NOMO-1 (cell line): Measurements from ENCODE around the gene DLAT.
A peak's percentile ranks its signal among the peaks of the same experiment; 100 is the strongest.

Source experiments
- DNase-seq, 2 experiments: peaks; one replicate each; lab custom pipeline; 2025; ENCODE audit not compliant: unreplicated experiment in 2 of 2; lab: John Stamatoyannopoulos, UW

Gene DLAT

DNA sequence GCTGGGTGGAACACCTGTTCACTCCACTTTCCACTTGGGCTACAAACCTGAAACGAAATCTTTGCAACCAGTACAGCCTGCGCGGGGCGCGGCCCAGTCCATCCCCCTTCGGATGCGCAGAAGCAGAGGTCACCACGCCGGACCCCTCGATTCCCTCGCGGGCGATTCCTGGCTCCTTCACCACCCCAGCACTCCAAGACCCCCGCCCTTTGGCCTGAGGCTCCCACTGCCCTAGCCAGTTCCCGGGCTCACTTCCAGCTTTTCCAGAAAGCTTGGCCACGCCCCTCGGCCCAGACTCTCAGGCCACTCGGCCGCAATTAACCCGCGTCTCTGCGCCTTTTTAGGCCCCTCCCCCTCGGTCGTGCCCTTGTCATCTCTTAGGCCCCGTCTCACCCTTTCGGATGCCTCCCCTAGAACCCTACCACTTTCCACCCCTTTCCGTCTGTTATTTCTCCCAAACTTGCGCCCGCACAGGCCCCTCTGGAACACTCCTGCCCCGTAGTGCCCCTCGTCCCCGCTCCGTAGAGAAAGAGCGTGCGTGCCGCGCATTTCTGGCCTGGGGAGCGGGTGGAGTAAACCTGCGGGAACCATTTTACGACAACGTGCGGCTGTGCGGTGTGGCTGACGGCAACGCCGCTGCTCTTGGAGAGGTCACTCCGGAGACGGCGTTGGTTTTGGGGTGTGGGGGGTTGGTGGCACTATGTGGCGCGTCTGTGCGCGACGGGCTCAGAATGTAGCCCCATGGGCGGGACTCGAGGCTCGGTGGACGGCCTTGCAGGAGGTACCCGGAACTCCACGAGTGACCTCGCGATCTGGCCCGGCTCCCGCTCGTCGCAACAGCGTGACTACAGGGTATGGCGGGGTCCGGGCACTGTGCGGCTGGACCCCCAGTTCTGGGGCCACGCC, at the start of gene DLAT:
Gene DLAT (plus strand): TSS at position 636 of the 906 bp plus-strand sequence. CDS start 65 bp downstream, at position 701.
- peak; percentile 86 to 87 for DNase-seq

DNA sequence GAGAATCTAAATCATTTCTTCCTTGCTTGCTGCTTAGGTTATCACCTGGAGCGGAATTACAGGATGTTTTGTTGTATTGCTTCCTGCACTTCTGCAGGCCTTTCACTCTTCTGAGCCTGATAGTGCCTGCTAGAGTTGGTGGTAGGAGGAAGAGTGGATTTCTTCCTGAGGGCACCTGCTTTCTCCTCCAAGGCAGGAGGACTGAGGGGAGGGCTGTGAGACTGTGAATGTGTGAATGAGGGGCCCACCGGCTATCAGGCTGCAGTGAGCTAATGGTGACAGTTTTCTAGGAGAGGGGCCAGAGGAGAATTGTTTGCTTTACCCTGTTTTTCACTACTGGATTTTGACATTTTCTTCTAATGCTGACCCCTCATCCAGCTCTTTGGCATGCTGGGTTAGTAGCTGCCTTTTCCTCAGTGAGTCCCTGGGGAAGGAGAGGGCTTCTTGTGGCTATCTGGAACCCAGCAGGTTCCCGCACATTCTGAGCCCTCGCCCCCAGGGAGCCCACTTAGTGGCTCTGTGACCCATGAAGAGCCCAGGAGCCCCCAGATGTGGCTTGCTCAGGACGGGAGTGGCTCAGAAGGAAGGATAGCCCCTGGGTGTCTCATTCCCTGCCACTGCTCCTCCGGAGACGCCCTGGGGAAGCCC, 49.0 kb upstream of the DLAT start:
- no peak for DNase-seq

DNA sequence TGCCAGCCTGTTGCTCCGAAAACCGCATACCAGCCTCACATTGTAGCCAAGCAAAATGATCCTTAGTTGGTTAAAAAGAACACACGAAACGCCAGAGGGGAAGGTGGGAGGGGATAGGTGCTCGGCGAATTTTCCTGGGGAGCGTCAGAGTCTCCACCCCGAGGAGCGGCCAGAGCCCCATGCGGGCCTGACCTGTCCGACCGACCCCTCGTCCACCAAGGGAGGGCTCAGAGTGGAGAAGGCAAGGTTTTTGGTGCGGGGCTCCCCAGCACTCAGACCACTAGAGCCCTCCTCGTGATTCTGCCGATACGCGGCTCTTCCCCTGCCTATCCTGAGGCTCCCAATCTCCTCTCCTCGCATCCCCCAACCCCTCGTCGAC, 48.5 kb upstream of the DLAT start:
- DNase-seq = no peak

DNA sequence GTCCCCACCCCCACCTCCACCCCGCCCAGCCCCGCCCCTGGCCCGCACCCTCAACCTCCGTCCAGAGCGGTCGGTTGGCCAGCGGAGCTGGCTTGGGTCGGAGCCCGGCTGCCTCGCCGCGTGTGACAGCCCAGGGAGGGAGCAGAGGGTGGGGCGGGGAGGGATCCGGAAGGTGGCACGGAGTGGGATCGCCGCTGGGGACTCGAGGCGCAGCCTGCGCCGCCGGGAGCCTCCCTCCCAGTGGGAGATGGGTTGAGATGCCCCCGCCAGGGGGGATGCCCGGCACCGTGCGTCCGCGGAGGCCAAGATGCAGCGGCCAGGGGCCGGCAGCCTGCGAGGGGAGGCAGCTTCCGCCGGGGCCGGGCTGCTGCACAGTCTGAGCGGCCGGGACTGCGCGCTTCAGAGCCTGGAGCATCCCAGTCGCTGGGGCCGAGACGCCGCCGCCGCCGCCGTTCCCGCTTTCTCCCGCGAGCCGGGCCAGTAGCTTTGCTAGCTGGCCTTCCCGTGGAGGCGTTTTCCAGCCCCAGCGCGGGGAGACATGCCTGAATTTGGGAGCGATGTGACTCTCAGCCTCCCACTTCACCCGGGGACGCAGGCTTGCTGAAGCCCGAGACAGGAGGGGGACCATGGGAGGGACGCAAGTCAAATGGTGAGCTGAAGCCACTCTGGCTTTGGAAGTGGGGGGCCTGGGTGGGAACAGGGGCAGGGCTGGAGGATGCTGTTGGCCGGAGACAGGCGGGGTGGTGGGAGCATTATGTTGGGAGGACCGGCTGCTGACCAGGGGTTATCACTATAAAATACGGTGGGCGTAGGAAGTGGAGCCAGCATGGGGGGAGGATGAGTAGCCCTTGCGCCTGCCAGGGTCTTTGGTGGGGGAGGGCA, 47.8 kb upstream of the DLAT start:
- DNase-seq = no peak

DNA sequence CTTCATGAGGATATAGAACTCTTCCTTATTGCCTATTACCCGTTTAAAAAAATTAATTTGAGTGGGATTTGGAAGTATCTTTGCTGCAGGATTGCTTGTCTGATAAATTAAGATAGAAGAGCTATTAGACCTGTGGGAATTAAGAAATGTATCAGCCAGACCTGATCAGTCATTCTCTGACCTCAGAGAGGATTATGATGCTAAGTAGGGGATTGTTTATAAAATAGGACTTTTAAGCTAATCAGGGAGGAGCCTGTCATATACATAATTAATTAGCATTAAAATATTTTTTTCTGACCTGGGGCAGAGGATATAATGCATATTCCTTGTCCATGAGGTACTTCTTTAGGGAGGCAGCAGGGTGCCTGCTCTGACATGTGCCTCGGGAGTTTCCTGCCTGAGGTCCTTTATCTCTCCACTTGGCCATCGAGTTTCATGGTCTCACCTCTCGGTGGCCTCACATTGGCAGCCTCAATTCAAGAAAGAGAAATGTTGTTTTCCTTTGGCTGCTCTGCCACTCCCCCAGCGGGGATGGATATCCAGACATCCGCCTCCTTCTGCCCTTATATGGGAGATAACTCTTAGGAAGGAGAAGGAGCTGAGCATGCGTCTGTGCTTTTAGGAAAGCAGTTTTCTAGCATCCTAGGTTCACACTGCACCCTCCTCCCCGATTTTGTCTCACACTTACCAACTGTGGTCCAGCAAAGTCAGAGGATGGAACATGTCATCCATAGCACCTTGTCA, 47.0 kb upstream of the DLAT start:
- DNase-seq = no peak

DNA sequence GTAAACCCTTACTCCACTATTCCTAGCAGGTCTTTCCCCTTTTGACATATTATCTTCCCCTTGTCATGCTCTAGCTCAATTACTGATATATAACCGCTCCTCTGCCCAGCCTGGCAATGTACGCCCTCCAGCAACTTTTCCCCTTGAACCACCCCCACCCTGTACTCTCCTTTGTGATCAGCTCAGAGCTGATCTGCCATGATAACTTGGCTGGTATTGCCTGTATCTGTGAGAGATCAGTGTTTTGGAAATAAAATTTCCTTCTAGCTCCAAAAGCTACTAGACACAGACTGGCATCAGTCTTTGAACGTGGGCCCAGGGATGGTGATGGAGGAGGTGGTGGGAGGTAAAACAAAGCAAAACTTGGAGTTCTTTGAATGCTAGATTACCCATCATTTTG, 45.1 kb upstream of the DLAT start:
- DNase-seq = no peak

DNA sequence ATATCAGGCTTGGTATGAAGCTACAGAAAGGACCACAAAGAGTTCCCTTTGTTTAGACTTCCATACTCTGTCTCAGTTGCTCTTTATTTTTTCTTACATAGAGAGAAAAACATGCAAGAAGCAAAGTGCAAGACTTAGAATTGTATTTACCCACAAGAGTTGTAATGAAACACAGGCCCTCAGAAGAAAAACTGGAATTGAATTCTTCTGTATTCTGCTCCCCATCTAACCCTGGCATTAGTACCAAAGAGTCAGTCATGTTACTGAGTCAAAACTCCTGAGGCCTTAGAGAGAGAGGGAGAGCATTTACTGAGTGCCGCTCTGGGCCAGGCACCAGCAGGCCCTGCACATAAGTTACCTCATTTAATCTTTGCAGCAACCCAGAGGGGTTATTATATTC, 43.9 kb upstream of the DLAT start:
- no peak for DNase-seq

DNA sequence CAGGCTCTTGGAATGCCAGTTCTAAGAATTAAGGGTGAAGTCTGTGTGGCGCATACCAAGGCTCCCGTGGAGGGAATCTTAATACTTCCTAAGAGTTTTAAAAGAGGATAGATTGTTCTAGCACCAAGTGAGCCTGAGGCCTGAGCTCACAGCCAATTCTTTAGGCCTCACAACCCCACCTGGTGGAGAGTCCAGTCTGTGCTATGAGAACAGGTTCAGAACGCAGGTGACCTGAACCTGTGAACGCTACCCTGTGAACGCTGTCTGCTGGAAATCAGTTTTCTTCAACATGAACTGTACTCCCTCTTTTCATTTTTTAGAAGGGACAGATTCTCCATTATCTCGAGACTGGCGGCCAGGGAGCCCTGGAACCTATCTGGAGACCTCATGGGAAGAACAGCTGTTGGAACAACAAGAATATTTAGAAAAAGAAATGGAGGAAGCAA, 43.2 kb upstream of the DLAT start:
- peak; percentile 30 to 33 for DNase-seq

DNA sequence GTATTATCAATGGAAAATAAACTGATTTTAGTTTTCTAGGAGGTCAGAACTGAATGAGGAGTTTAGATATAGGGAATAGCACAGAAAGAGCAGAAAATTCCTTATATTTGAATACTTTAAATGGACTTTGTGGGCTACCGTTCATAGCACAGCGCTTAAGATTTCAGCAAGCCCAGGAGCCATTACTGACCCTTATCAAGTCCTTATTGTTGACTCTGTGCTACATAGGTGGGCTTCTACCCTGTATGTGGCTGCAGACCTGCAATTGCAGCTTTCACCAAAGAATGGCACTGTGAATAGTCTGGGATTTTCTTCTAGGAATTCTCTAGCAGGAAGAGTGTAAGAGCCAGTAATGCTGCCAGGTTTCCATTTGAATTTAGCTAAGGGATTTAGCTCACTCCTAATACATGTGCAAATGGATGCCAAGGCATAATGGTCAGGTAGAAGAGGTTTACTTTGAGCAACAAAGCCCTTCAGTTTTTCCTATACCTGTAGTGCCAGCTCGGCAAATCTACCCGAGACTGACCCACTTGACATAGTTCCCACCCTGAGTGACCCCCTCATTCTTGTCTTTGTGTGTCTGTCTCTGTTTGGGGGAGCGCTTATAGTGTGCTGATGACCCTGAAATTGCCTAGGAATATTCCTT, 42.5 kb upstream of the DLAT start:
- no peak for DNase-seq

DNA sequence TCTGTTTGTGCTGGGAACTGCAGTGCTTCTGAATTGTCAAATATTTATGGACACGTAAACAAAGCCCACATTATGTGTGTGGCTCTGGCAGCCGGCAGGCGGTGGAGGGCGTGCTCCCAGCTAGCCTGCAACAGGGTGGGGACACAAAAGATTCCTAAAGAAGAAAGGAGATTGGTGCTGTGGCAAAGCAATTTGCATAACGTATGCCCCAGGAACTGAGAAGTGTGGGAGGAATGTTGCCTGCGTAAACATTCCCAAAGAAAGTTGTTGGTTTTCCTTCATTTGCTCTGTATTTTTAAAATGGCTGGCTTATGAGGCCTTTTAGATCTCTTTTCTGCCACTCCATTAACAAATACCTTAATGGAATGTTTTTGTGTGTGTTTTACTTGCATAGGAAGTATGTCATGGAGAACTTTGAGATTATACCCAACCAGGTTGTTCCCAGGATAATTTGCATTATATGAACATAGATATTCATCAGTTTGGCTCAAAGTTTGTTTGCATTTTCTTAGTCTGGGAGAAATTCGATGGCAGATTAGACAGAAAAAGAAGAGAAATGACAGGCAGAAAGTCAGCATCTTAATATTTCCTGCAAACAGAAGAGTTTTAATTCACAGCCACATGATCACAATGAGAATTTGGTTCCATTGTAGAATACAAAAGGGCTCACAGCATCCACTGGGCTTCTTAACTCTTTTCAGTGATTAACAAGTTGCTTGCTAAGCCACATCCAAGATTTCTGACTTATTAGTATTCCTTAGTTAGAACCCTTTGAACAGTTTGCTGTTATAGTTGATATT, 41.8 kb upstream of the DLAT start:
- no peak for DNase-seq

DNA sequence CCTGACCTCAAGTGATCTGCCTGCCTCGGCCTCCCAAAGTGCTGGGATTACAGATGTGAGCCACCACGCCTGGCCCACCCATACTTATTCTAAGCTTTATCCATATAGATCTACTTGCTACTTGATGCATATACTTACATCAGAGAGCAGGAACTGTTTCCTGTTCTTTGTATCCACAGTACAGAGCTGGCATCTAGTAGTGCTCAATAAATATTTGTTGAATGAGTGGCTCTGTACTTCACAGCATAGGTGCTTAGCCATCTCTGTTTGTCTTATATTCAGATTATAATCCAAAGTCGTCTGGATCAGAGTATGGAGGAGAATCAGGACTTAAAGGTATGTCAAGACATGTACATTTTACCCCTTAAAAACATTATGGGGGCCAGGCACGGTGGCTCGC, 38.6 kb upstream of the DLAT start:
- no peak for DNase-seq

DNA sequence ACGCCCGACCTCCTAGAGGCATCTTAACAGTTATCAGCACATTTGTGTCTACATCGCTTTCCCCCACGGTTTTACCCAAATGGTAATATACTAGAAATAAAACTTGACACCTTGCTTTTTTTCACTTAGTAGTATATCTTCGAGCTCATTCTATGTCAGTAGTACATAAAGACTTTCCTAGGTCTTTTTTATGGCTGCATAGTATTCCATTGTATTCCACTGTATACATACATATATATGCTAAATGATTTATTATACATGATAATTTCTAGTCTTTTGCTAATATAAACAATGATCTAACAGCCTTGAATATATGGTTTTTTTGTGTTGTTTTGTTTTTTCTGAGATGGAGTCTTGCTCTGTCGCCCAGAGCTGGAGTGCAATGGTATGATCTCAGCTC, 34.8 kb upstream of the DLAT start:
- DNase-seq = no peak

DNA sequence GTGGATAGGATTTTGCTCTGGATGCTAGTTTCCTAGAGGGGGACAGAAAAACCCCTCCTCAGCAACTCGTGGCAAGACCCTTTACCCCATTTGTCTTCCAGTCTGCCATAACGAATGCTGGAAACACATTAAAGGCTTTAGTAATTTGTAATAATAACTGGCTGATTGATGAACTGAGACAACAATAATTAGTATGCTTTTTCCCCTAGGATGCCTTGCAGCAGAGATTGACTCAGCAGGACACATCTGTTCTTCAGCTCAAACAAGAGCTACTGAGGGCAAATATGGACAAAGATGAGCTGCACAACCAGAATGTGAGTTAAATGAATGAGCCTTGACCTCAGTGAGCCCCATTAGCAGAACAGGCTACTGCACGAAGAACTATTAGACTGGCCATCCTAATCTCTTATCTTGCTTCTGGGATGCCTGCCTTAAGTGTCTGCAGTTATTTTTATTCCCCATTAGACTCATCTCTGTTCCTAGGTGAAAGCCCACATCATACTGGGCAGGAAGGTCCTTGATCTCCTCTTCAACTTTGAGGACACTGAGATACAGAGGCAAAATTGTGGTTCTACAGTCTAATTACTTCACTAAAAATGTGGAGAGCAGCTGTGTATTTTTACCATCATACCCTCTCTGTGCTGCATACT, 32.9 kb upstream of the DLAT start:
- no peak for DNase-seq

DNA sequence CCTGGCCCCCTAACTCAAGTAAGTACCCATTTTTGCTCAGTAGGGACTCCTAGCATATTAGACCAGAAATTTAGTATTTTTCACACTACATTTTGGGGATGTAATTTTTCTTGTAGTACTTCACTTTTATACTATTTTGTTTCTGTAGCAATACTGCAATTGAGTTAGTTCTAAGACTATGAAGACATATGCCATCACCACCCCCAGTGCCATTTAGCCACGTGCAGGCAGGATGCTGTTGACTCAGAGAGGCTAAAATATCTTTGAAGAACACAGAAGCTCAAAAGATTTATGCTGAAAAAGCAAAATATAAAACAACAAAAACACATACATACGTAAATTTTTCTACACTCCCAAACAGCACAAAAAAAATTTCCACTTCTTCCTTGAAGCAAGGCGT, 29.1 kb upstream of the DLAT start:
- no peak for DNase-seq

DNA sequence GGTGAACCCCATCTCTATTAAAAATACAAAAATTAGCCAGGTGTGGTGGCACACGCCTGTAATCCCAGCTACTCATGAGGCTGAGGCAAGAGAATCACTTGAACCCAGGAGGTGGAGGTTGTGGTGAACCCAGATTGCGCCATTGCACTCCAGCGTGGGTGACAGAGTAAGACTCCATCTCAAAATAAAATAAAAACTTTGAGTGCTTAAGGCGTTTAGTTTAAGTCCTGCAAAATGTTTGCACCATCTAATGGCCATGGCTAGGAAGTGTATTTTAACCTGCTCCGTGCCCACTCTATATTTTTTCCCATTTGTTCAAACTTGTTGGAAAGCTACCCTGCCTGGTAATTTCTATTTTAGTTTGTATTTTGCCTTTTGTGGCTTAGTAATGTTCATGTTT, 28.5 kb upstream of the DLAT start:
- peak; percentile 54 to 83 for DNase-seq

DNA sequence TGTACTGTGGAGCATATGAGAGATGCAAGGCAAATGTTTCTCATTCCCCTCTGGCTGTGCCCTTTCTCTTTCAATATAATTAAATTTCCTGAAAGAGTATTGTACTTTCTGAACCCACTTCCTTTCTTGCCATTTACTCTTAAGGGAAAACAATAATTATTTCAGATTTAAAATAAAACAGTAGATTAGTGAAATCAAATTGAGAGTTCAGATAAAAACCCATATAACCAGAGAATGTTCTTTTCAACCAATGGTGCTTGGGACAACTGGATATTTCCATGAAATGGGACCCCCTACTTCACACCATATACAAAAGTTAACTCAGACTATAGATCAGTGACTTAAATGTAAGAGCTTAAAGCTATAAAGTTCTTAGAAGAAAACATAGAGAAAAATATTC, 26.1 kb upstream of the DLAT start:
- no peak for DNase-seq

DNA sequence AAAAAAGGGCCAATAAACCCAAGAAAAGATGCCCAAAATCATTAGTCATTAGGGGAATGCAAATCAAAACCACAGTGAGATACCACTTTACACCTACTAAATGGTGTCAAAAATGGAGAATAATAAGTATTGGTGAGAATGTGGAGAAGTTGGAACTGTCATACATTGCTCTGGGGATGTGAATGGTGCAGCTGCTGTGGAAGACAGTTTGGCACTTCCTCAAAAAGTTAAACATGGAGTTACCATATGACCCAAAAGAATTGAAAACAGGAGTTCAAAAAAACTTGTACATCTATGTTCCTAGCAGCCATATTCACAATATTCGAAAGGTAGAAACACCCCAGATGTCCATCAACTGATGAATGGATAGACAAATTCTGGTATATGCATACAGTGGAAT, 24.5 kb upstream of the DLAT start:
- no peak for DNase-seq

DNA sequence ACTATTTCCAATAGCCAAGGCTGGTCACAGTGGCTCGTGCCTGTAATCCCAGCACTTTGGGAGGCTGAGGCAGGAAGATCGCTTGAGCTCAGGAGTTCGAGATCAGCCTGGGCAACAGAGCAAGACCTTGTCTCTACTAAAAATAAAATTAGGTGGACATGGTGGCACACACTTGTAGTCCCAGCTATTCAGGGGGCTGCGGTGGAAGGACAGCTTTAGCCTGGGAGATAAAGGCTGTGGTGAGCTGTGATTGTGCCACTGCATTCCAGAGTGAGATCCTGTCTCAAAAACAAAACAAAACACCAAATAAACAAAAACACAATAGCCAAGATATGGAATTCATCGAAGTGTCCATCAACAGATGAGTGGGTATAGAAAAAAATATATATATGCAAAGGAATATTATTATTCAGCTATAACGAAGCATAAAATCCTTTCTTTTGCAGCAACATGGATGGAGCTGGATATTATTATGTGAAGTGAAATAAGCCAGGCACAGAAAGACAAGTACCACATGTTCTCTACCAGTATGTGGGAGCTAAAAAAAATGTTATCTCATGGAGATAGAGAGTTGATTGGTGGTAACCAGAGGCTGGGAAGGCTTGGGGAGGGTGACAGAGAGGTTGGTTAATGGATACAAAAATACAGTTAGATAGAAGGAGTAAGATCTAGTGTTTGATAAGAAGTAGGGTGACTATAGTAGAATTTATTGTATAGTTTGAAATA, 22.6 kb upstream of the DLAT start:
- no peak for DNase-seq
